Testis (tissue), 3 donors: ENCODE data around the gene NET1. TPM values are rescaled to one million over a fixed set of nuclear protein-coding genes. Genes with fewer than 3 reads are reported as not detected.

ENCODE experiments used
- DNase-seq: peaks from one replicate; pipeline ENCODE4 v3.0.0-alpha.2; 2019
- H3K27ac ChIP-seq, 2 donors: fragments of 200-600 bp; sonication (generic); one replicate each; pipeline ENCODE4 v1.5.1; 2019
- H3K27me3 ChIP-seq: fragments of 200-600 bp; sonication (generic); one replicate; pipeline ENCODE4 v1.5.1; 2019
- H3K36me3 ChIP-seq: fragments of 200-600 bp; sonication (generic); one replicate; pipeline ENCODE4 v1.5.1; 2017; ENCODE audit warnings: low read depth; ENCODE audit errors: missing control alignments
- H3K4me1 ChIP-seq: fragments of 200-600 bp; sonication (generic); one replicate; pipeline ENCODE4 v1.5.1; 2019
- H3K4me3 ChIP-seq, 2 donors: fragments of 200-600 bp; sonication (generic); one replicate each; pipeline ENCODE4 v1.5.1; 2017 to 2019
- H3K9me3 ChIP-seq: fragments of 200-600 bp; sonication (generic); one replicate; pipeline ENCODE4 v1.5.1; 2017
- POLR2A ChIP-seq: fragments of 450-650 bp; IDR thresholded peaks from one replicate; pipeline ENCODE4 v1.6.1; 2017; ENCODE audit warnings: antibody characterized with exemption, mild to moderate bottlenecking, moderate library complexity
- WGBS, 2 donors: methylation state at CpG; one replicate each; pipeline ENCODE4 v1.1.5; 2018; 5-methylcytosine and 5-hydroxymethylcytosine counted together
- intact Hi-C: fragments of 100-400 bp; cut with DNase I; formaldehyde crosslinking; loops from one replicate; pipeline ENCODE4 v1.15.1; 2023; ENCODE audit warnings: low total_unique reads
- polyA plus RNA-seq: library from polyadenylated mRNA; stranded (reverse); fragments of 350-450 nt; fragmentation: Illumina TruSeq; extraction: RNeasy Lipid Tissue Mini Kit (QIAGEN cat#74804); gene quantifications from one replicate; pipeline ENCODE4 v1.2.3, GENCODE V29; 2014; ENCODE audit warnings: low read depth, low replicate concordance; ENCODE audit not compliant: insufficient read depth
- total RNA-seq, 2 donors: library from RNA; depleted of rRNA; stranded (reverse); fragments of >200 nt; gene quantifications; one replicate each; pipeline ENCODE4 v1.2.3, GENCODE V29; 2016
- TF ChIP-seq, protein P1 (sequence below), 3 experiments: fragments of 450-650 bp in 2 of 3; fragments of 200-600 bp in 1 of 3; sonication (generic) in 1 of 3; IDR thresholded peaks; one replicate each; pipeline ENCODE4 v1.5.1; 2016 to 2019; ENCODE audit warnings: antibody characterized with exemption in 3 of 3, mild to moderate bottlenecking in 2 of 3, moderate library complexity in 1 of 3

The NET1 gene
- total and polyA plus RNA-seq, 3 donors from 2014 or later: 29.7 to 40.7 (median 39.9) TPM

DNA sequence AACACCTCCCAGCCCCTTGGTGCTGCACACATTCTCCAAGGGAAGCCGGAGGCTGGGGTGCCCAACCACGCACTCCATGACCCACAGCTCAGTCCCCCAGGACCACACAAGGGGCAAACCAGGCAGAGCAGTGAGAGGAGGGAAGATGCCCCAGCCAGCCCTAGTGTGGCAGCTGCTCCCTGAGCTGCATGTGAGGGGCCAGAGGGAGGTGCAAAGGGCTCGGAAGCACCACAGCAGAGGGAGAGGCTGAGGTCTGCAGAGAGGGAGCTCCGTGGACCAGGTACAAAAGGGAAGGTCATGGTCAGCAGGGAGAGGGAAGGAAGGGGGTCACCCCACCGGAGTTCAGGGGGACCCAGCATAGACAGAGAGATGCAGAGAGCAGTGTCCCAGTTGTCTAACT lies 88.6 kb downstream of the NET1 start:
- H3K4me1 ChIP-seq: no peaks in the 10 kb centered on the region
- no peak overlapping the region for H3K4me3 ChIP-seq
- 87 to 94% methylated on average over 4 to 5 of the region's 5 CpGs for WGBS, 2 donors
- no peak for DNase-seq
- TF ChIP-seq, protein P1, sequence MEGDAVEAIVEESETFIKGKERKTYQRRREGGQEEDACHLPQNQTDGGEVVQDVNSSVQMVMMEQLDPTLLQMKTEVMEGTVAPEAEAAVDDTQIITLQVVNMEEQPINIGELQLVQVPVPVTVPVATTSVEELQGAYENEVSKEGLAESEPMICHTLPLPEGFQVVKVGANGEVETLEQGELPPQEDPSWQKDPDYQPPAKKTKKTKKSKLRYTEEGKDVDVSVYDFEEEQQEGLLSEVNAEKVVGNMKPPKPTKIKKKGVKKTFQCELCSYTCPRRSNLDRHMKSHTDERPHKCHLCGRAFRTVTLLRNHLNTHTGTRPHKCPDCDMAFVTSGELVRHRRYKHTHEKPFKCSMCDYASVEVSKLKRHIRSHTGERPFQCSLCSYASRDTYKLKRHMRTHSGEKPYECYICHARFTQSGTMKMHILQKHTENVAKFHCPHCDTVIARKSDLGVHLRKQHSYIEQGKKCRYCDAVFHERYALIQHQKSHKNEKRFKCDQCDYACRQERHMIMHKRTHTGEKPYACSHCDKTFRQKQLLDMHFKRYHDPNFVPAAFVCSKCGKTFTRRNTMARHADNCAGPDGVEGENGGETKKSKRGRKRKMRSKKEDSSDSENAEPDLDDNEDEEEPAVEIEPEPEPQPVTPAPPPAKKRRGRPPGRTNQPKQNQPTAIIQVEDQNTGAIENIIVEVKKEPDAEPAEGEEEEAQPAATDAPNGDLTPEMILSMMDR (IDR thresholded peaks at IDR 0.05): no peak
- no peak for TF ChIP-seq POLR2A
- H3K27ac ChIP-seq: no peak overlapping the region
- no peaks in the 10 kb centered on the region for H3K36me3 ChIP-seq
- H3K27me3 ChIP-seq: no peaks in the 10 kb centered on the region
- no peaks in the 10 kb centered on the region for H3K9me3 ChIP-seq
- intact Hi-C loops: no loop called here

DNA sequence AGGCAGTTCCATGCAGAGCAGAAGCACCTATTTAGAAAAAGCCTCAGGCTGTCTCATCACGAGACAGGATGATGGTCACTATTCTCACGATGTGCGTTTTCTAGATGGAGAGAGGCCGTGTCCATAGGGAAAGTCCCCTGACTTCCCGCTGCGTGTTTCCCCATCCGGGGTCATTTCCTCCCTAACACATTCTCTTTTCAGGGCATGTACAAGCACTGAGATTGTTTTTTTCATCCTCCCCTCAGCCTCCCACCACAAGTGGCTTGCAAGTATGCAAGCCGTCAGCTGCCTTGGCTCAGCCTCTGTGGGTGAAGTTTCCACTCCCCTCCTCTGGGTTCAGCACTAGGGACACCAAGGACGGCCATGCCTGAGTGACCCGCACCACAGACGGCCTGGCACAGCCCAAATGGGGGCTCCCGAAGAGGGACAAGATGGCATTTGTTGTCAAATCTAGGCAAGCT lies 89.7 kb downstream of the NET1 start:
- WGBS, 2 donors: 52 to 77% methylated on average over 12 of the region's 12 CpGs
- Histone ChIP-seq H3K4me1 (no peaks in the 10 kb centered on the region), H3K36me3 (no peaks in the 10 kb centered on the region), H3K27me3 (no peaks in the 10 kb centered on the region), H3K27ac (no peak overlapping the region), H3K4me3 (no peak overlapping the region), H3K9me3 (no peaks in the 10 kb centered on the region)
- TF ChIP-seq POLR2A: no peak
- TF ChIP-seq, protein P1 (IDR thresholded peaks at IDR 0.05): no peak
- intact Hi-C loops: no loop called here
- DNase-seq: no peak

DNA sequence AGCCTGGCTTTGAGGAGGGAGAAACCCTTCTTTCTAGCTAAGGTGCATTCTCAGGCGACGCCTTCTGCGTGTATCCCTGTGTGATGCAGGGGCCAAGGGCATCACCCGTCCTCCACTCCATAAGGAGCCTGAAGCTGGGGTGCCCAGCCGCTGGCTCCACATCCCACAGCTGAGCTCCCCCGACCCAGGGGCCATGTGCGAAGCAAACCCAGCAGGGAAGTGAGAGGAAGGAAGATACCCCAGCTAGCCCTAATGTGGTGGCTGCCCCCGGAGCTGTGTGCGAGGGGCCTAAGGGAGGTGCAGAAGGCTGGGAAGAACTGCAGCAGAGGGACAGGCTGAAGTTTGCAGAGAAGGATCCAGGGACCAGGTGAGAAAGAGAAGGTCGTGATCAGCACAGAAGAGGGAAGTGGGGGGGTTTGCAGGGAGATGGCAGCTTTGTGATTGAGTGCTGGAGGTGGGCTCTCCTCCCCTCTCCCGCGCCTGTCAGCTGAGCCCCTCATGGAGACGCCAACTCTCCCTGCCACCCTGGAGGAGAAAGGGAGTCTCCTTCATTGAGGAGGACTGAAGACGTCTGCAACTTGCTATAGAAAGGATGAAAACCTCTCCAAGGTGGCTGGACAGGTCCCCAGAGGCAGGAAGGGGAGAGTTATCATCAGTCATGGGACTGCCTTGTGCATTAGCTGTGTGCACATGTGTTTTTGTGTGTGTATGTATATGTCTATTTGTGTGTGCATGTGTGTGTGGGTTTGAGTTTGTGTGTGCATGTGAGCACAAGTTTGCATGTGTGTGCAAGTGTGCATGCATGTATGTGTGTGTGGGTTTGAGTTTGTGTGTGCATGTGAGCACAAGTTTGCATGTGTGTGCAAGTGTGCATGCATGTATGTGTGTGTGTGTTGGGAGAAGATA lies 90.5 kb downstream of the NET1 start:
- no peak for DNase-seq
- Histone ChIP-seq H3K27ac (no peak overlapping the region), H3K4me3 (no peak overlapping the region), H3K4me1 (no peaks in the 10 kb centered on the region), H3K36me3 (no peaks in the 10 kb centered on the region), H3K27me3 (no peaks in the 10 kb centered on the region), H3K9me3 (no peaks in the 10 kb centered on the region)
- no peak for TF ChIP-seq POLR2A
- TF ChIP-seq, protein P1 (IDR thresholded peaks at IDR 0.05): no peak
- intact Hi-C loops: no loop called here
- WGBS, 2 donors: 83% methylated on average over 12 to 14 of the region's 14 CpGs

DNA sequence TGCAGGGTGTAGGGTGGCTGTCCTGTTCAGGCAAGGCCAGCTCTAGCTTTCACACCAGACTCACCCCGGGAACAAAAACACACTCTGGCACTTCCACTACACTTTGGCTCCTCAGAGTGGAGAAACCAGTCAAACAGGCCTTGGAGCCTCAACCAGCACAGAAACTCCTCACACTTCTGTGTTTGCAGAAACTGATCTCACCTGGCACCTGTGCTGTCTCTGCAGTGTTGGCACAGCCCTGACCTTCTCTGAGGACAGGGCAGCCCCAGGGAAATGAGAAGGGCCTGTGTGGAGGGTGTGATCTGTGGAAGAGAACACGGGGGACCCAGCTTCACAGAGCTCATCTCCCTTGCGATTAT lies 91.1 kb downstream of the NET1 start:
- 83 to 90% methylated on average over 3 of the region's 3 CpGs for WGBS, 2 donors
- H3K4me1 ChIP-seq: no peaks in the 10 kb centered on the region
- DNase-seq: no peak

More for the DNA sequence above, 91.1 kb downstream of the NET1 start:
- Histone ChIP-seq H3K27me3 (no peaks in the 10 kb centered on the region), H3K4me3 (no peak overlapping the region), H3K27ac (no peak overlapping the region), H3K9me3 (no peaks in the 10 kb centered on the region), H3K36me3 (no peaks in the 10 kb centered on the region)
- TF ChIP-seq, protein P1 (IDR thresholded peaks at IDR 0.05): no peak
- TF ChIP-seq POLR2A: no peak
- intact Hi-C loops: no loop called here
